Measurements from ENCODE around the gene LGALS3BP.

- no peak for TF ChIP-seq EP300 (IDR thresholded peaks at IDR 0.05)
- TF ChIP-seq POLR2A (IDR thresholded peaks at IDR 0.05): peak in 2 of 4 donors; percentile 72 to 80
- TF ChIP-seq CTCF (IDR thresholded peaks at IDR 0.05): no peak
- peak; percentile 67 to 86 for TF ChIP-seq POLR2AphosphoS5 (IDR thresholded peaks at IDR 0.05)
Observed at GRCh38 chr17:79009397-79010303, 29.9 kb upstream of the LGALS3BP start, which contains the start of gene CANT1.
